Sigmoid colon (tissue), 4 donors: ENCODE results near the gene COLEC12.

Experiments
- EP300 ChIP-seq, 4 donors: sonication (generic); formaldehyde crosslinking; IDR thresholded peaks; one replicate each; pipeline ENCODE4 v1.6.1; 2017; ENCODE audit warnings: antibody characterized with exemption in 4 of 4
- POLR2A ChIP-seq, 2 donors: fragments of 450-650 bp; IDR thresholded peaks; one replicate each; pipeline ENCODE4 v1.6.1; 2016; ENCODE audit warnings: antibody characterized with exemption in 2 of 2, mild to moderate bottlenecking in 2 of 2, moderate library complexity in 2 of 2
- TF ChIP-seq, protein P1 (sequence below), 4 experiments: fragments of 450-650 bp in 3 of 4; fragments of 200-600 bp in 1 of 4; IDR thresholded peaks; one replicate each; pipeline ENCODE4 v1.5.1; 2016 to 2019; ENCODE audit warnings: antibody characterized with exemption in 4 of 4, mild to moderate bottlenecking in 3 of 4, moderate library complexity in 2 of 4

- no peak for TF ChIP-seq POLR2A (IDR thresholded peaks at IDR 0.05)
- TF ChIP-seq, protein P1, sequence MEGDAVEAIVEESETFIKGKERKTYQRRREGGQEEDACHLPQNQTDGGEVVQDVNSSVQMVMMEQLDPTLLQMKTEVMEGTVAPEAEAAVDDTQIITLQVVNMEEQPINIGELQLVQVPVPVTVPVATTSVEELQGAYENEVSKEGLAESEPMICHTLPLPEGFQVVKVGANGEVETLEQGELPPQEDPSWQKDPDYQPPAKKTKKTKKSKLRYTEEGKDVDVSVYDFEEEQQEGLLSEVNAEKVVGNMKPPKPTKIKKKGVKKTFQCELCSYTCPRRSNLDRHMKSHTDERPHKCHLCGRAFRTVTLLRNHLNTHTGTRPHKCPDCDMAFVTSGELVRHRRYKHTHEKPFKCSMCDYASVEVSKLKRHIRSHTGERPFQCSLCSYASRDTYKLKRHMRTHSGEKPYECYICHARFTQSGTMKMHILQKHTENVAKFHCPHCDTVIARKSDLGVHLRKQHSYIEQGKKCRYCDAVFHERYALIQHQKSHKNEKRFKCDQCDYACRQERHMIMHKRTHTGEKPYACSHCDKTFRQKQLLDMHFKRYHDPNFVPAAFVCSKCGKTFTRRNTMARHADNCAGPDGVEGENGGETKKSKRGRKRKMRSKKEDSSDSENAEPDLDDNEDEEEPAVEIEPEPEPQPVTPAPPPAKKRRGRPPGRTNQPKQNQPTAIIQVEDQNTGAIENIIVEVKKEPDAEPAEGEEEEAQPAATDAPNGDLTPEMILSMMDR (IDR thresholded peaks at IDR 0.05): no peak
- no peak for TF ChIP-seq EP300 (IDR thresholded peaks at IDR 0.05)
Observed at GRCh38 chr18:318791-319291, 181.7 kb downstream of the COLEC12 start.
